Inflammatory macrophage (primary cell): ENCODE data around the gene CPNE2.

Source experiments
- DNase-seq, 2 donors: peaks; one replicate each; pipeline ENCODE4 v3.0.0-alpha.2; 2020 to 2022

The CPNE2 gene

GRCh38 chr16:57196753-57197152 is 104.4 kb downstream of the CPNE2 start:
- DNase-seq: no peak
